Ramos (cell line): ENCODE results near the gene MICB.
"Not testable (repeated sequence)": the region's sequence is repeated elsewhere in the genome, so short reads cannot be mapped to it uniquely, and the experiment has no call there.

Experiments used
- in situ Hi-C: fragments of 300-500 bp; cut with MboI; formaldehyde crosslinking; loops from one replicate; pipeline ENCODE4 v1.14.3; 2022; ENCODE audit warnings: low sequenced_read_pairs; ENCODE audit not compliant: unreplicated experiment

The MICB gene

DNA sequence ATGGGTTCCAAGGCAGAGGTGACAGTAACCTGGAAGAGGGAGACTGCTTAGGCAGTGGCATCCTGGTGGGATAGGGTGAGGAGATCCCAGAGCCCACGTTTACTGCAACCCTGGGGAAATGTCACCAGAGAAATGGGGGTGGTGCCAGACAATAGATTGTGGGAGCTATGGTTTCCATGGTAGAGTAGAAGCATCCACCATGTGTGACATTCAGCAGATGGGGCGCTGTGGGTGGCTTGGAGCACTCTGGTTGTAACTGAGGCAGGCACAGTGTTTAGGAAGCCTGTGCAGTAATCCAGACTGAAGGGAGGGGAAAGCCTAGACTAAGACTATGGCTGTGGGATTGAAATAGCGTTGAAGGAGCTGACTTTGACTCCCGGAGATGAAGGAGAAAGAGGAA, 1.1 kb upstream of the MICB start:
- in situ Hi-C loops, result not testable (repeated sequence)

DNA sequence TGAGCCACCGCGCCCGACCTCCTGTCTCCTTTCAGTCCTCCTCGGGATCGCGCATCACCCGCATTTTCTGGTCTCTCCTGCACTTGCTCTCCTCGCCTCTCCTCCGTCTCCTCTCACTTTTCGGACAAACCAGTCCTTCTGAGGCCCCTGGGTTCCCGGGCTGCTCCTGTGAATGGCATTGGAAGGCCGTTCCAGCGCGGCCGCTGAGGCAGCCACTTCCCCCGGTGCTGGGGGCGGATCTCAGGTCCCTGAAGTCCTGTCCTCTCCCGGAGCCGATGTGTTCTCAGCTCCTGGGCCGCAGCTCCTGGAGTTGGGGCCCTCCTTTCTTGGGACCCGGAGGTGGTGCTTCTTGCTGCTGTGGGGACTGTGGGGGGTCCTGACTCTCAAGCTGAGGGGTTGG, 803 bp downstream of the MICB start:
- in situ Hi-C loops, result no loop called here

- in situ Hi-C loops, result not testable (repeated sequence)
Measured at GRCh38 chr6:31499648-31500047, 1.7 kb downstream of the MICB start.

DNA sequence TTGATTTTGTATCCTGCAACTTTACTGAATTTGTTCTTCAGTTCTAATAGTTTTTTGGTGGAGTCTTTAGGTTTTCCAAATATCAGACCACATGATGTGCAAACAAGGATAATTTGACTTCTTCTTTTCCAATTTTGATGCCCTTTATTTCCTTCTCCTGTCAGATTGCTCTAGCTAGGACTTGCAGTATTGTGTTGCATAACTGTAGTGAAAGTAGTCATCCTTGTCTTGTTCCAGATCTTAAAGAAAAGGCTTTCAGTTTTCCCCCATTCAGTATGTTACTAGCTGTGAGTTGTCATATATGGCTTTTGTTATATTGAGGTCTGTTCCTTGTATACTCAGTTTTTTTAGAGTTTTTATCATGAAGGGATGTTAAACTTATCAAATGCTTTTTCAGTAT, 4.6 kb downstream of the MICB start:
- in situ Hi-C loops, result no loop called here

GRCh38 chr6:31509036-31509435, 11.1 kb downstream of the MICB start:
- in situ Hi-C loops, result not testable (repeated sequence)

- in situ Hi-C loops, result no loop called here
Measured at GRCh38 chr6:31510007-31510406, 12.1 kb downstream of the MICB start.

- in situ Hi-C loops, result no loop called here
Measured at GRCh38 chr6:31513456-31514165, 15.7 kb downstream of the MICB start.

- in situ Hi-C loops, result no loop called here
Measured at GRCh38 chr6:31521835-31522234, 23.9 kb downstream of the MICB start.

- in situ Hi-C loops, result no loop called here
Measured at GRCh38 chr6:31525553-31525931, 27.6 kb downstream of the MICB start.

DNA sequence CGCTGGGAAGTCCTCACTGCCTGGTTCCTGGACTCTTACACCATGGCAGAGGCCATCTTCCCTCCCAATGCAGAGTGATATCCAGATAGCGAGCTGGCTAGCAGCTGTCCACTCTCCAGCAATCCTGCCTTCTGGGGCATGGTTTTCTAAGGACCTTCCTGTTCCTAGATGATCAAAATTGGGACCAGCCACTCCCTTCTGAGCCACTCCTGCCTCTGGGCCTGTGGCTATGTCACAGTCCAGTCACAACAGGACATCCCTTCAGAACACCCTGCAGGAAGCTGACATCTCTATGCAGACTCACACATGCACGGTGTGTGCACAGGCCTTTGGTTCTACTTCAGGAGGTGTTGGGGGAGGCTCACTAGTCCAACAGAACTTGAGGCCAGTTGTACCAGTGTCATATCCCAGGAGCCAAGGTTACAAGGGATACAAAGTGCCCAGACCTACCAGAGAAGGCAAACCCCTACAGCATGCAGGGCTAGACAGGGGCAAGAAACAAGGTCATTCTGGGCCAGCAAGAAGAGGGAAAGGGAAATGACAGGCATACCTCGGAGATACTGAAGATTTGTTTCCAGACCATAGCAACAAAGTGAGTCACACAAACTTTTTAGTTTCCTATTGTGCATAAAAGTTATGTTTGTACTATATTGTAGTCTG, 28.1 kb downstream of the MICB start:
- in situ Hi-C loops, result no loop called here

DNA sequence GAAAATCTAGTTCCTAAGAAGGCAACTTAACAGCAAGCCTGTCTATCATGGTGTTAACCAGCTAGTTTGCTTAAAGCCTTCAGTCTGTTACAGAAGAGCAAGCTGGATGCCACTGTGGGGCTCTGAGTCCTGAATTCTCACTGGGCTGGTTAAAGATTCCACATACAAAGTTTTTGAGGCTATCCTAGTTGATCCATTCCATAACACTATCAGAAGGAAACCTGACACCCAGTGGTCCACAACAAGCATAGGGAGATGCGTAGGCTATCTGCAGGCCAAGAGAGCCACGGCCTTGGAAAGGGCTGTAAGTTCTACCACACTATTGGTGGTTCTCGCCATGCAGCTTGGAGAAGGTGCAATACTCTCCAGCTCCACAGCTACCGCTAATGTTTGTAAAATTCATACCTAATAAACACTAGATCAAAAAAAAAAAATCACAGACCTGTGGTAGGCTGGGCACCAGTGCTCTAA, 30.4 kb downstream of the MICB start:
- in situ Hi-C loops, result no loop called here

DNA sequence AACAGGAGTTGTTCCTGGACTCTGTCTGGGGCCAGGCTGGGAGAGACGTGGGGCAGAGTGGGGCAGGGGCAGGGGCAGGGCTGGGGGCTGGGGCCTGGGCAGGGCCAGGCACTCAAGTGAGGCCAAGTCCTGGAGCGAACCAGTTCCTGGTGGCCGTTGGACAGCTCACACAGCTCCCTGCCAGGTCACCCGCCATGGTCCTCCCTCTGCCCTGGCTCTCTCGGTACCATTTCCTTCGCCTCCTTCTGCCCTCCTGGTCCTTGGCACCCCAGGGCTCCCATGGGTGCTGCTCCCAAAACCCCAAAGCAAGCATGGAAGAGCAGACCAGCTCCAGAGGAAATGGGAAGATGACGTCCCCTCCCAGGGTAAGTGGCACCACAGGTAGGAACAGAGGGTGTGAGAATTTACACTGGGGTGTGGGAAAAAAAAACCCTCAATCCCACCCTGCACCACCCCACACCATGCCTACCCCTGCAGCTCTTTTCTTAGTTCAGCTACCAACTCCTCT, 30.9 kb downstream of the MICB start, which contains the start of gene MCCD1:
TSS of gene MCCD1 (plus strand) at position 142 of the 508 bp plus-strand sequence. CDS start at position 195, 53 bp downstream.
- in situ Hi-C loops, result no loop called here

- in situ Hi-C loops, result no loop called here
Measured at GRCh38 chr6:31529329-31530150, 31.6 kb downstream of the MICB start.

DNA sequence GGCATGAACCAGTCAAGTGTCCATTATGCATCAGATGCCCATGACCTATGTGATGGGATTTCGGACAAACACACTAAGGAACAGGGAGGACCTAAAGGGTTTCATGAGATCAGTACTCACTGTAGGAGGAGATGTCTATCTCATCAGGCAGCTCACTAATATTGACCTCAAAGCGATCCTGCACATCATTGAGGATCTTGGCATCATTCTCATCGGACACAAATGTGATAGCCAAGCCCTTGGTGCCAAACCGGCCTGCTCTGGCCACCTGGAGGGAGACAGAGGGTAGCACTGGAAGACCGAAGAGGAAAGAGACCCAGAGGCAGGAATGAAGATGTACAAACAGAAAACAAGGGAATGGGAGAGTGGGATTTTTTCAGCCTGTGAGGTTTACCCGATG, 32.7 kb downstream of the MICB start:
- in situ Hi-C loops, result no loop called here

GRCh38 chr6:31531162-31531561, 33.2 kb downstream of the MICB start:
- in situ Hi-C loops, result no loop called here

- in situ Hi-C loops, result no loop called here
Measured at GRCh38 chr6:31531771-31532643, 34.1 kb downstream of the MICB start.

DNA sequence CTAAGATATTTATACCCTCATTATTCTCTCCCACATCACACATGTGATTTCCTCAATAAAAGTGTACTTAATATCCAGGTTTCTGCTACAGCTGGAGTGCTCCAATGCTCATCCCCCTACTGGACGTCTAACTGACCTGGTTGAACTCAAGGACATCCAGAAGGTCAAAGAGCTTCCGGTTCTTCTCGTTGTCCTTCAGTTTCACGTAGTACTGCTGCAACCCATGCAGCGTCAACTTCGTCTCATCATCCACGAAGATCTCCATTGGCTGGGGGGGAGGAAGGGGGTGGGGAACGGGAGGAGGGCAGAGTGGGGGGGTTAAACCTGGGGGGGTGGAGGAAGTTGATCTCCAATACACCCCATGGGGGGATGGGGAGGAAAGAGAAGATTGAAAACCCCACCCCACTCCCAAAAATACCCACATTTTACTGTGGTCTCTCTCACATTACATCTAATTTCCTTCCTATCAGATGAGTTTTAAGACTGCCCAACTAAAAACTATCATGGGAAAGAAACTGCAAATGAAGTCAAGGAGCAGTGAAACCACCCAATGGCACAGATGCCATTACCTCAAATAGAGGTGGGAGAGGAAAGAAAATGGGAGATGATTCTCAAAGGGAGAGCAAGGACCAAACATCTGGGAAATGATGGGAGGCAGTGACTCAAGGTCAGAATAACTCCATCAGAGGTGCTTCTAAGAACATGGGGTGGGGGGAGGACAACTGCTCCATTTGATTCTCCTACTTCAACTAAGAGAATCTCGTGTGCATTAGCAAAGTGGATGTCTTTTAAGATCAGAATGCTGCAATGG, 34.9 kb downstream of the MICB start:
- in situ Hi-C loops, result no loop called here

- in situ Hi-C loops, result no loop called here
Measured at GRCh38 chr6:31533455-31533841, 35.5 kb downstream of the MICB start.

GRCh38 chr6:31534011-31534410, 36.1 kb downstream of the MICB start:
- in situ Hi-C loops, result no loop called here
